Tibial artery (tissue), 4 donors: ENCODE data around the gene TBK1.

Source experiments
- DNase-seq, 2 donors: peaks; one replicate each; pipeline ENCODE4 v3.0.0-alpha.2; 2019
- H3K27ac ChIP-seq, 2 donors: fragments of 200-600 bp; sonication (generic) in 1 of 2; 1 replicate in 1 of 2; 2 replicates in 1 of 2; pipeline ENCODE4 v1.5.1; 2018 to 2019; ENCODE audit warnings: mild to moderate bottlenecking in 1 of 2
- H3K27me3 ChIP-seq, 2 donors: fragments of 200-600 bp; sonication (generic) in 1 of 2; one replicate each; pipeline versions ENCODE4 v1.5.1 to v1.6.0; 2016 to 2019
- H3K36me3 ChIP-seq, 3 donors: fragments of 200-600 bp; sonication (generic) in 2 of 3; one replicate each; pipeline ENCODE4 v1.5.1; 2016 to 2019; ENCODE audit warnings: mild to moderate bottlenecking in 2 of 3
- H3K4me1 ChIP-seq, 4 donors: fragments of 200-600 bp; sonication (generic) in 2 of 4; 1 replicate in 3 of 4; 2 replicates in 1 of 4; pipeline ENCODE4 v1.5.1; 2016 to 2019
- H3K4me3 ChIP-seq, 2 donors: fragments of 200-600 bp; sonication (generic) in 1 of 2; 1 replicate in 1 of 2; 2 replicates in 1 of 2; pipeline ENCODE4 v1.5.1; 2018 to 2019; ENCODE audit warnings: mild to moderate bottlenecking in 2 of 2
- H3K9me3 ChIP-seq, 3 donors: fragments of 200-600 bp; sonication (generic) in 1 of 3; one replicate each; pipeline ENCODE4 v1.5.1; 2016 to 2019
- intact Hi-C: fragments of 100-400 bp; cut with DNase I; formaldehyde crosslinking; loops from one replicate; pipeline ENCODE4 v1.15.0; 2023; ENCODE audit warnings: low total_unique reads
- TF ChIP-seq, protein P1 (sequence below), 2 experiments: fragments of 200-600 bp in 1 of 2; fragments of 450-650 bp in 1 of 2; IDR thresholded peaks; one replicate each; pipeline ENCODE4 v1.5.1; 2017 to 2019; ENCODE audit warnings: antibody characterized with exemption in 2 of 2, mild to moderate bottlenecking in 1 of 2, moderate library complexity in 1 of 2

The TBK1 gene

DNA sequence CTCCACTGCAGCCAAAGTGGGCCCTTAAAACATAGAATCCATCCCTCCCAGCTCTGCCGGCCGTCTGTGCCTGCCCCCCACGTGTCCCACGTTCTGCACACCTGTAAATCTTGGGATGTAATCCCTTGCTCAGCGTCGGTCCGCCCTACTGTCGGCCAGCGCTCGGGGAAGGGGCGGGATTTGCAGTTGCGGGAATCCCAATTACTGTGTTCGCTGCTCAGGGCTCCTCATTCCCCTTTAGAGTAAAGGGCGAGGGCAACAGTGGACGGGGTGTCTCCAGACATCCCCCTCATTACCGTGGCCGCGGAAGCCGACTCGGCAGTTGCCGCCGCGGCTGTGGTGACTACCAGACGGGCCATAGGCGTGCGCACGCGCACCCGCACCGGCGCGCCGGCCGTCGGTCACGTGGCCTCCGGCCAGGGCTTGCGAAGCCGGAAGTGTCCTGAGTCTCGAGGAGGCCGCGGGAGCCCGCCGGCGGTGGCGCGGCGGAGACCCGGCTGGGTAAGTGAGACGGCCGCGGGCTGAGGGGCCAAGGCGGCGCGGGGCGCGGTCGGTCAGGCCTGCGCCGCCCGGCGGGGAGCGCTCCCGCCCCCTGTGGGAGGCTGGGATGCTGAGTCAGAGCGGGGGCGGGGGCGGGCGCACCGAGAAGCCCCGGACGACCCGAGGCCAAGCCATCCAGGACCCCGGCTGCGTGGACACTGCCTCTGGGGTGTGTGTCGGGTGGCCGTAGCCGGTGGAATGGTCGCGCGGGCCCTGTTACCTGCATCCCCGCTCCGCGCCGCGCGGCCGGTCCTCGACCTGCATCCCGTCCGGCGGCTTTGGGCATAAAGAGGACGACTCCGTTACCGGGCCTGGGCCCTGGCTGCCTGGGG, at the start of gene TBK1:
Gene TBK1, plus strand, starts transcription at position 434 of the 872 bp plus-strand sequence. CDS start 3,751 bp downstream, outside the sequence.
- H3K4me3 ChIP-seq = peak within 1 kb of the TSS; percentile 77 to 89
- no peaks in the 10 kb centered on the region for H3K9me3 ChIP-seq
- peak within 1 kb of the TSS; percentile 95 to 99 for H3K27ac ChIP-seq
- peaks cover 4 to 16% (median 6%) of the 10 kb centered on the region in 3 donors for H3K36me3 ChIP-seq
- intact Hi-C loops = no loop called here
- H3K4me1 ChIP-seq = peaks cover 0 to 20% (median 14%) of the 10 kb centered on the region in 4 donors
- H3K27me3 ChIP-seq = no peaks in the 10 kb centered on the region
- TF ChIP-seq, protein P1, sequence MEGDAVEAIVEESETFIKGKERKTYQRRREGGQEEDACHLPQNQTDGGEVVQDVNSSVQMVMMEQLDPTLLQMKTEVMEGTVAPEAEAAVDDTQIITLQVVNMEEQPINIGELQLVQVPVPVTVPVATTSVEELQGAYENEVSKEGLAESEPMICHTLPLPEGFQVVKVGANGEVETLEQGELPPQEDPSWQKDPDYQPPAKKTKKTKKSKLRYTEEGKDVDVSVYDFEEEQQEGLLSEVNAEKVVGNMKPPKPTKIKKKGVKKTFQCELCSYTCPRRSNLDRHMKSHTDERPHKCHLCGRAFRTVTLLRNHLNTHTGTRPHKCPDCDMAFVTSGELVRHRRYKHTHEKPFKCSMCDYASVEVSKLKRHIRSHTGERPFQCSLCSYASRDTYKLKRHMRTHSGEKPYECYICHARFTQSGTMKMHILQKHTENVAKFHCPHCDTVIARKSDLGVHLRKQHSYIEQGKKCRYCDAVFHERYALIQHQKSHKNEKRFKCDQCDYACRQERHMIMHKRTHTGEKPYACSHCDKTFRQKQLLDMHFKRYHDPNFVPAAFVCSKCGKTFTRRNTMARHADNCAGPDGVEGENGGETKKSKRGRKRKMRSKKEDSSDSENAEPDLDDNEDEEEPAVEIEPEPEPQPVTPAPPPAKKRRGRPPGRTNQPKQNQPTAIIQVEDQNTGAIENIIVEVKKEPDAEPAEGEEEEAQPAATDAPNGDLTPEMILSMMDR (IDR thresholded peaks at IDR 0.05) = peak; percentile 10 to 19
- peak; percentile 89 to 95 for DNase-seq

DNA sequence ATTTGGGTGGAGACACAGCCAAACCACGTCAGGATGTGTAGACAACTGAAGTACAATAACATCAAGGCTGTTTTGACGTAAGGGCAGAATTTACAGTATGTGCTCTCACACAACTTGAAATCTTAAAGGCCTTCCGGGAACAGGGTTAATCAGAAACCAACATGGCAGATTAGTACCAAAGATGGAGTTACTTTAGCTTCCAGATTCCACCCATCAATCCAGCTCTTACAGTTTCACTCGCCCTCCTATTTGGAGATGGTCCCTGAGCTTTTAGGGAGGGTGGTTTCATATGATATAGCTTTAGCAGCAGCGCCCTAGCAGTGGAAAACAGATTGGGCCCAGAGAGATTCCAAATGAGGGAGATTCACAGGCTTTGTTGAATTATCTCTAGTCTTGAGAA, 49.7 kb upstream of the TBK1 start:
- no peak for DNase-seq
- no peak overlapping the region for H3K4me3 ChIP-seq
- H3K4me1 ChIP-seq = peaks cover 0 to 8% (median 6%) of the 10 kb centered on the region in 4 donors
- H3K27ac ChIP-seq = no peak overlapping the region
- no peaks in the 10 kb centered on the region for H3K9me3 ChIP-seq
- no peaks in the 10 kb centered on the region for H3K36me3 ChIP-seq
- H3K27me3 ChIP-seq = no peaks in the 10 kb centered on the region
- intact Hi-C loops = no loop called here
- TF ChIP-seq, protein P1 (IDR thresholded peaks at IDR 0.05) = no peak

DNA sequence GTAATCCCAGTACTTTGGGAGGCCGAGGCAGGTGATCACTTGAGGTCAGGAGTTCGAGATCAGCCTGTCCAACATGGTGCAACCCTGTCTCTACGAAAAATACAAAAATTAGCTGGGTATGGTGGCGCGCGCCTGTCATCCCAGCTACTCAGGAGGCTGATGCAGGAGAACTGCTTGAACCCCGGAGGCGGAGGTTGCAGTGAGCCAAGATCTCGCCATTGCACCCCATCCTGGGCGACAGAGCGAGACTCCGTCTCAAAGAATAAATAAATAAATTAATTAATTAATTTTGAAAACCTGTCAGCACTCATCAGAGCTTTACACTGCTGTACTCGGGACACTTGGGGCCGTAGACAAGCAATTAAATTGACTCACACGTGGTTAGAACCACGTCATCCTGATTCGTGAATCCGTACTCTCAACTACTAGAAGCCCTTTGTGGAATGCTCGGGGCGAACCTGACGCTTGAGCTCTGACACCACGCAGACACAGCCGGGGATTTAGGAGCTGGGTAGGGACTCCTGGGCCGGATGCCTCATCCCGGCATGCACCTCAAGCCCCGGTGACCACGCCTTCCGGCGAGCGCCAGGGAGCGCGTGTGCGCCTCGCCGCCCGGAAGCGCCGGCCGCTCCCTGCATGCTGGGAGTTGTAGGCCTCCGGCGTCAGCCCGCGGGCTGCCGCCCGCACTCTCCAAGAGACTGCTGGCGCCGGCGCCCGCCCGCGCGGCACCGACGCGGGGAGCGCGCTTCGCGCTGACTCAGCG, 48.0 kb upstream of the TBK1 start, which contains the start of gene XPOT:
Gene XPOT, plus strand, starts transcription at position 686 of the 763 bp plus-strand sequence. CDS start 5,644 bp downstream, outside the sequence.
- no peaks in the 10 kb centered on the region for H3K27me3 ChIP-seq
- no peaks in the 10 kb centered on the region for H3K9me3 ChIP-seq
- no peaks in the 10 kb centered on the region for H3K36me3 ChIP-seq
- peak within 1 kb of the TSS; percentile 98 for H3K27ac ChIP-seq
- TF ChIP-seq, protein P1 (IDR thresholded peaks at IDR 0.05) = no peak
- DNase-seq = peak; percentile 92 to 97
- H3K4me1 ChIP-seq = peaks cover 0 to 8% (median 6%) of the 10 kb centered on the region in 4 donors
- peak within 1 kb of the TSS; percentile 87 to 95 for H3K4me3 ChIP-seq
- intact Hi-C loops = no loop called here

DNA sequence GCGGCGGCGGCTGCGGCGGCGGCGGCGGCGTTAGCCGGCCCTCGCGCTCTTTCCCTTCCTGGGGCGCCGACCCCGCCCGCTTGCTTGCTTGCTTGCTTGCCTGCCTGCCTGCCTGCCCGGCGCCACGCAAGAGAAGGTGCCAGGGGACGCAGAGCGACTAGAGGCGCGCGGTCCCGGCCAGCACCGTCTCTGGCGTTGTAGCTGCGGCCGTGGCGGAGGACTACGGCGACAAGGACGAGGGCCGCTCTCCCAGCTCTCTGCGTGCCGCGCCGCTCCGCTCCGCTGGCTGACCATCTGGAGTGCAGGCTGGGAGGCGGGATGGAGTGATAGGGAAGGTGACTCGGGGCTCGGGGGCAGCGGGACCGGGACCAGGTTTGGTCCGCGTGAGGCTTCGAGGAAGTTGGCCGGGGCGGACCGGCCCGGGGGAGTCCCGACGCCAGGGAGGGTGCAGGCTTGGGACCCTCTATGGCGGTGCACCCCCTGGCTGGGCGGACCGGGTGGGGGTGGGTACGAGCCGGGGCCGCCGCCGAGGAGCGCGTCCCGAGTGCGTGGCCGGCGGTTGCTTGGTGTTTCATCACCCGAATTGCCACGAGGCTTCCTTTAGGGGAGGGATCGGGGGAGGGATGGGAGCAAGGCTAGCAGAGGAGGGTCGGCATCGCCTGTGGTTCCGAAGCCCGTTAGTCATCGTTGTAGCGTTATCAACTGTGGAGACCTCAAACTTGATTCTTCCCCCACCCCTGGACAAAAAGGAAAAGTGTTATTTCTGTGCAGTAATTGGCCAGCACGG, 47.3 kb upstream of the TBK1 start:
- intact Hi-C loops = no loop called here
- H3K27ac ChIP-seq = peak overlapping the region; percentile 98
- H3K9me3 ChIP-seq = no peaks in the 10 kb centered on the region
- H3K4me3 ChIP-seq = peak overlapping the region; percentile 87 to 95
- TF ChIP-seq, protein P1 (IDR thresholded peaks at IDR 0.05) = no peak
- peak; percentile 46 to 80 for DNase-seq
- peaks cover 0 to 8% (median 6%) of the 10 kb centered on the region in 4 donors for H3K4me1 ChIP-seq
- no peaks in the 10 kb centered on the region for H3K27me3 ChIP-seq
- no peaks in the 10 kb centered on the region for H3K36me3 ChIP-seq
